UCSD-AML1 (cell line): Measurements from ENCODE around the gene SLC4A1AP.

Experiments
- DNase-seq: peaks from one replicate; lab custom pipeline; 2025; ENCODE audit not compliant: unreplicated experiment; lab: John Stamatoyannopoulos, UW

SLC4A1AP gene

DNA sequence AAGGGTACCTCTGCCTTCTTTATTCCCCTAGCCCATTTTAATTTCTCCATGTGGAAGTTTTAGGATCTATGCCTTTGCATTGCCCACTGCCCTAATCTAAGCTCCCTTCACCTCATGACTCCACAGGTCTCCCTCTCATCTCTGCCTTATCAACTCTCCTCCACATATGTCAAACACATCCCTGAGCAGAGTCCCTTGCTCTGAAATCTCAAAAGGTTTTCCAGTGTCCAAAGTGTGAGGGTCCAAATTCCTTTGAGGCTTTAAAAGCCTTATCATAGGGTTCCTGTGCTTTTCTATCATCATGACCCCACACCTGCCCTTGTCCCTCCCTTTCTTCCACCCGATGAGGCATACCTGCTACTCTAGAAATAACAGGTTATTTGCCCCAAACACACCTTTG, 38.6 kb downstream of the SLC4A1AP start:
- no peak for DNase-seq

DNA sequence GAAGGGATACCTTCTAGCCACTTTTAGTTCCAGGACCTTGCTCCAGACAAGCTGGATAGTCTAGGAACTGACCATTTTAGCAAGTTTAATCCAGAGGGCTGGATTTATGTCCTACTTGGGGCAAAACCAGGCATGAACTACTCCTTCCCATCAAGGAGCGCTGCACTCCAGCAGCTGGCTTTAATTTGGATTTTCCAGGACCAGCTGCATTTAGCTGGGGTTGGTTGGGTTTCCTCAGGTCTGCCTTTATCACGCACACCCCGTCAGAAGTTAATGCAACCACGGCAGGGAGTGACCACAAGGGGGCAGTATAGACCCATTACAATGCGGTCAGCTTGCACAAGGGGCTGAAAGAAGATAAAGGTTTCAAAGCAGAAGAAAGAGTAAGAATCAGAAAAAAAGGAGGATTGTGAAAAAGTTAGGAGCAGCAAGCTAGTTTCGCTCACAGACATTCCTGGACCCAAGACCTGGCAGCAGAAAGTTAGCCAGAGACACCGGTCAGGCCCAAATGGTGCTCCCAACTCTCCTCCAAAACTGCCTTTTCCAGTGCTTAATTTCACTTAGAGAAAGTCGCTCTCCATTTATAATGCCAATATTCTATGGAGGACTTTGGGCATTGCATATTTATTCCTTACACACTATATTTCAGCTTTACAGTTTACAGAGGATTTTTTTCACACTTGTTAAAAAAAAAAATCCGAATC, 40.1 kb downstream of the SLC4A1AP start:
- DNase-seq, result peak; percentile 79

DNA sequence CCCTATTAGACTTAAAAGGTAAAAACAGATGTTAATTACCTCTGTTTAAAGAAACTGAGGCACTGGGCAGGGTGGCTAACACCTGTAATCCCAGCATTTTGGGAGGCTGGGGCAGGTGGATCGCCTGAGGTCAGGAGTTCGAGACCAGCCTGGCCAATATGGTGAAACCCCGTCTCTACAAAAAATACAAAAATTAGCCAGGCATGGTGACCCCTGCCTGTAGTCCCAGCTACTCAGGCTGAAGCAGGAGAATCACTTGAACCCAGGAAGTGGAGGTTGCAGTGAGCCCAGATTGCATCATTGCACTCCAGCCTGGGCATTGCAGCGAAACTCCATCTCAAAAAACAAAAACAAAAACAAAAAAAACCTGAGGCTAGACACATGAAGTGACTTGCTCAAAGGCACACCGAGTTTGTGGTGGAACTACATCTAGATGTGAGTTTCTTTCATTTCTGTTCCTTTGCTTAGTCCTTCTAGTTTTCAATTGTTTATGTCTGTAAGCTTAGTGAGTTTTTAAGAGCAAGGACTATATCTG, 40.7 kb downstream of the SLC4A1AP start:
- no peak for DNase-seq

DNA sequence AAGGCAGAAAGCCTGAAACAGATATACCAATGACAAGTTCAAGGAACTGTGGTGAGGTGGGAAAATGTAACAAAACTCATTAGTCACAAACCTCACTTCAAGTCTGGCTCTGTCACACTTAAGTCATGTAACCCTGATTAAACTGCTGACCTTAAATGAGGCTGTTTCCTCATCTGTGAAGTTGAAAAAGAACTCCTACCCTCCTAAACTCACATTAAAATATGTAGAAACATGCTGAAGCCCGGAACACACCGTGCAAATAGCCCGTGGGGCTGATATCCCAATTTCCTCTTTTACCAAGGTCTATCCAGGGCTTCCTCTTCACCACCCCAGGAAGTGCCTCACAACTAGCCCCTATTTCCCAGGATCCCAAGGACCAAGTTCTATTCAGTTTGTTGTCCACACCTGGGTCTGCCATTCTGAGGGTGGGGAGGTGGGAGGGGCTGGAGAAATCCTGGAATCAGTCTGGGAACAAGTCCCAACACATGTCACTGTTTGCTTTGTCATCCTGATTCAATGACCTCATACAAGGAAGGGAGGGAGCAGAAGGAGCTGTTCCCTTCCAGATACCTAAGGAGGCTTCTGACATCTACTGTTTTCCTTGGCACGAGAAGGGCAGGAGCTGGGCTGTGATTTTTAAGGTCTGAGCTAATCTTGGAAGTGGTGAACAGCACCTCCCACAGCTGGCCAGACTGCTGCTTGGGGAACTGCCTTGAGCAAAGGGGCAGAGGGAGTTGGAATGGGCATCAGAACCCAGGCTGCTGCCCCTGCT, 42.3 kb downstream of the SLC4A1AP start:
- no peak for DNase-seq

DNA sequence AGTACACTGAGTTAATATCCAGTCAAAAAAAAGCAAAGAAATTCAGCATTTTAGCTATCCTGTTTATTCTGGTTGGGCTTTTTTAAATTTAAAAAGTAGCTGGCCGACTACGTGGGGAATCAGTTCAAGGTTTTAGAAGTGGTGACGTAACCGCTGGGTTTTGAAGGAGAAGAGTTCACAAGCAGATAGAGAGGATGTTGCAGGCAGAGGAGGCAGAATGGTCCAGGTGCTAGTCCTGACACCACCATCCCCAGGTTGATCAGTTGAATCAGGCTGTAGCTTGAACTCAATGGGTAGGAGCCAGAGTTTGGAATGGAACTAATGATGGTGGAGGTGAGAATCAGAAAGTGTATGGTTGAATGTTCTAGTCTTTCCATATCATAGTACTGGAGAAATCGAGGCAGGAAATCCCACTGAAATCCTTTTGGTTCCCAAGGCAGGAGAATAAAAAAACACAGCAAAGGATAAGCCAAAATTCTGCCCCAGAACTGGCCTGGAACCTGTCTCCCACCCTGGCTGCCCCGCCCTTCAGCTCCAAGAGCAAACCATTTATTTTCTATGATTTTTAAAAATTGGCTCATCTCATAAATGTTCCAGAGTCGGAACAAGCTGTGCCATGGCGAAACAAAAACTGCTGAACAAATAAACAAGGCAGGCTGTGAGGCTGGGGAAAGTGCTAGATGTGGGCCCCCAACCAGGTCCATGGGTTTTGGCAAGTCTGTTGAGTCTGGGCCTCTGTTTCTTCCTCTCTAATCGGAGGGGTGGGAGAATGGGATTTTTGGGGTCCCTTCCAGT, 44.0 kb downstream of the SLC4A1AP start:
- no peak for DNase-seq

DNA sequence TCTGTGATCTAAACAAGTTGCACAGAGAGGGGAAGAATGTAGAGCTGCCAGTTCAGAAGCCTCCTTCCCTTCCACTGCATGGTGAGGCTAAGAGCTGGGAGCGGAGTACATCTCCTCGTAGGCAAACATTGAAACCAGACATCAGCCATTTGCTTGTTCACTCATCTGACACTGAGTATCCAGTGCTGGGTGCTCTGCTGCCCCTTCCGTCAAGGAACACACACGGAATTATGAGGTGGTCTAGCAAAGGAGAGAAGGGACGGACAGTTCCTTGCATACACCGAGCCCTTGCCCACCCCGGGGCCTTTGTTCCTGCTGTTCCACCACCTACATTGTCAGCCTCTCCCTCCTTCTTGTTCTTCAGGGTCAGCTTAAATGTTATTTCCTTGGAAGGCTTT, 44.6 kb downstream of the SLC4A1AP start:
- DNase-seq, result no peak

DNA sequence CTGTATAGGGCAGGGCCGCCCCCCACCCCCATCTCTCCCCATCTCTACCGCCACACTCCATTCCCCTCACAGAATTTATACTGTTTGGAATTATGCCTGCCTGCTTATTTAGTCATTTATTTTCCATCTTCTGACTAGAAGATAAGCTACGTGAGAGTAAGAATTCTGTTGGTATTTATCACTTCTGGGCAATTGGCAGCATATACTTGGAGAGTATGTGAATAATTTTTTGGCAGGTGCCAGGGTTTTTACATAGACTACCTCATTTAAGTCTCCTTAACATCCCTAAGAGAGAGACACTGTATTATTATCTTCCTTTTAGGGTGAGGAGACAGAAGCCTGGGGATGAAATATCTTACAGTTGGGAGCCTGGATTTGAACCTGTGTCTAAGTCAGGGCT, 45.0 kb downstream of the SLC4A1AP start:
- no peak for DNase-seq

DNA sequence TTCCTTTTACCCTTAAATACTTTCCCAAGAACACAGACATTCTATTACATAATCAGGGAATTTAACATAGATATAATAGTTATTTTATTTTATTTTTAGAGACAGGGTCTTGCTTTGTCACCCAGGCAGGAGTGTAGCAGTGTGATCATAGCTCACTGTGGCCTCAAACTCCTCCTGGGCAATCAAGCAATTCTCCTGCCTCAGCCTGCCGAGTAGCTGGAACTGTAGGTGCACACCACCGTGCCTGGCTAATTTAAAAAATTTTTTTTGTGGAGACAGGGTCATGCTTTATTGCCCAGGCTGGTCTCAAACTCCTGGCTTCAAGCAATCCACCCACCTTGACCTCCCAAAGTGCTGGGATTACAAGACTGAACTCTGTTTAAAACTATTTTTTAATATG, 45.6 kb downstream of the SLC4A1AP start:
- DNase-seq, result no peak

DNA sequence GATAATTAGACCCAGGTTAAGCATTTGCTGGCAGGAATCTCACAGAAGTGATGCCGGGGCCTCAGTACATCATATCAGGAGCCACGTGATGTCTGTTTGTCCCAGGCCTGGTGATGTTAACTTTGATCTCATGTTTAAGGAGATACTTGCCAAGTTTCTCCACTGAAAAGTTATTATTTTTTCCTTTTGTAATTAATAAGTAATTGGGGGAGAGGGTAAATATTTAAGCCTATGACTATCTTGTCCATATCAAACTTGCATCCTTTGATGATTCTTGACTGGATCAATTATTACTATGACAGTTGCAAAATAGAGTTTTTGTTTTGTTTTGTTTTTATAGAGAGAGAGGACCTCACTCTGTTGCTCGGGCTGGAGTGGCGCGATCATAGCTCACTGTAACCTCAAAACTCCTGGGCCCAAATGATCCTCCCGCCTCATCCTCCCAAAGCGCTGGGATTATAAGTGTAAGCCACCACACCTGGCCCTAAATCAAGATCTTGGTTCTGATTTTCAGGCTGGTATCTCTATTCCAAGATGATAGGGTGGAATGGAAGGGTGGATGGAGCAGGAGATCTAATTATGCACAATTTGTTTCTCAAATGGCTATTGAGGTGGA, 46.4 kb downstream of the SLC4A1AP start:
- DNase-seq, result no peak

DNA sequence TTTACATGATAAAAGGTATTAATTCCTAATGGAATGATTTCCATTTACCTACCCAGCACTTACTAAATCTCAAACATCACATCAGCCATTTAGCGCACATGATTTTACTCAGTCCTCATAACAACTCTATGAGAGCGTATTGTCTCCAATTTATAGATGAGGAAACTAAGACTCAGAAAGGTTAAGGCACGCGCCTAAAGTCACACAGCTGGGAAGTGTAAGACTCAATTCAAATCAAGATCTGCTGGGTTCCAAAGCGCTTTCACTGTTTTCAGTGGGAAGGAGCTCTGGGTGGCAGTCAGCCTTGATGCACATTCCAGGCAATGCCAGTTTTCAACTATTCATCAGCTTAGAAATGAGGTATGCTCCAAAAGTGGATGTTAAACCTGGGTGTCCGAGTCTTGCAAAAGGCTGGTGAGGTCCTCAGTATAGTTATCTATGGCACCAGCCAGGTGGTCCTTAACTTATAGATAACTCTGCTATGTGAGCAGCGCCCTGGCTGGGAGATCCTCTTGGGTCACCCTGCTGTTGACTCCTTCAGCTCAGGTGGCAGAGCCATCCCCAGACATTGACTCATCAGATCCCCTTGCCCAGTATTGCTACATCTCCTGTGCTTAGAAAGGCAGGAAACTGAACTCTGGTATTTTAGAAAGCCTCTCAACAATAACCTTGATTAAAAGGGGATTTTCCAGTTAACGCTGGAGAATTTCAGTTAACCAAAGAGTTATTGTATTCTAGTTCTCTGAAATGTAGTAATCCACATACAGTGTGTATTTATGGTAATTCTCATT, 47.1 kb downstream of the SLC4A1AP start:
- no peak for DNase-seq

DNA sequence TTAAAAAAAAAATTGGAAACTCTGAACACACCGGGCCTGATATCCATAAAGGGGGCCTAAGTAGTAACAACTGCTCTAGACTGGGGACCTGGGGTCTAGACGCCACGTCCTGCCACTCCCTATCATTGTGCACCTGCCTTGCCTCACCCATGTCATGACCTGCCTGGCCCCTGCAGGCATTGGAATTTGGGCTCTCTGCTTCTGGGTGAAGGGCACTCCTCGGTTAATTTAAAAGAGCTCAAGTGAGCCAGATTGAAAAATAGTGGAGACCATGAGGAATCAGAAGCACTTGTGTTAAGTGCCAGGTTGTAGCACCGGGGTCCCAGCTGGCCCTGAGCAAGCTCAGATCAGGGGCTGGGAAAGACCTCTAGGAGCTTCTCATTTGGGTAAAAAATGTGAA, 48.1 kb downstream of the SLC4A1AP start:
- no peak for DNase-seq

DNA sequence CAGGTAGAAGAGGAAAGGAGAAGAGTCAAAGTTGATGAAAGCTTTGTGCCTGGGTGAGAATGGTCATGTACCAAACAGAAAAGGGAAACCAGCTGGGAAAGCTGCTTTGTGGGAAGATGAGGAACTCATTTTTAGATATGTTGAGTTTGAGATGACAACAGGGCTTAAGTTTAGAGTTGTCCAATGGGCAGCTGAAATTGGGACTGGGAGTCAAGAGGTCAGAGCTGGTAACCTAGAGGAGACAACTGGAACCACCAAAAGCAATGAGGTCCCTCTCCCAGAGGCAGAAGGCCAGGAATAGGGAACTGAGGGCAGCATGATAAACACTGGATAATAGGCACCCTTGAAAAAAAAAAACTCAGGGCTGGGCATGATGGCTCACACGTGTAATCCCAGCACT, 48.8 kb downstream of the SLC4A1AP start:
- no peak for DNase-seq

DNA sequence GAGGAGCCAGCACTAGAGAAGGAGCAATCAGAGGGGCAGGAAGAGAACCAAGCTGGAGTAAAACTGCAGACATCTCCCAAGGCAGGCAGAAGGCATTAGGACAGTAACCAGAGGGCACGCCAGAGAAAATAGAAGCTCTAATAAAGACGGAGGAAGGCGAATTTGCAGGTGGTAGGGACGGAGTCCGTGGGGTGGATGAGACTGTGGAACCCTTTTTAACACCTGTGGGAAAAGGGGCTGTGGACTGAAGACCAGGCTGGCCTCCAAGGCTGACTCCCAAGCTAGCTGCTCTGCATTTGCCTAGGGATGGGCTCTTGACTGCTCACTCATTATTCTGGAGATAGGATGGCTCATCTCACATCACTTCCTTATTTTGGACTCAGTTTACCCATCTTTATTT, 49.5 kb downstream of the SLC4A1AP start:
- no peak for DNase-seq

DNA sequence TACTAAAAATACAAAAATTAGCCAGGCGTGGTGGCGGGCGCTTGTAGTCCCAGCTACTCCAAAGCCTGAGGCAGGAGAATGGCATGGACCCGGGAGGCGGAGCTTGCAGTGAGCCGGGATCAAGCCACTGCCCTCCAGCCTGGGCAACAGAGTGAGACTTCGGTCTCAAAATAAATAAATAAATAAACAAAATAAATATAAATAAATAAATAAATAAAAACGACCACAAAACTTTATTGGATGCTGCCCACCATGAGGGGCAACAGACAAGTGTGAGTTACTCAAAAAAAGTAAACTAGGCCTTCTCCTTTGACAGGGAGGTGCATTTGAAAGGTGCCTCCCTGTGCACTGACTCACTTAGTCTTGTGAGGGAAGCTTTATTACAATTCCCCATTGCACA, 50.4 kb downstream of the SLC4A1AP start:
- DNase-seq, result no peak

DNA sequence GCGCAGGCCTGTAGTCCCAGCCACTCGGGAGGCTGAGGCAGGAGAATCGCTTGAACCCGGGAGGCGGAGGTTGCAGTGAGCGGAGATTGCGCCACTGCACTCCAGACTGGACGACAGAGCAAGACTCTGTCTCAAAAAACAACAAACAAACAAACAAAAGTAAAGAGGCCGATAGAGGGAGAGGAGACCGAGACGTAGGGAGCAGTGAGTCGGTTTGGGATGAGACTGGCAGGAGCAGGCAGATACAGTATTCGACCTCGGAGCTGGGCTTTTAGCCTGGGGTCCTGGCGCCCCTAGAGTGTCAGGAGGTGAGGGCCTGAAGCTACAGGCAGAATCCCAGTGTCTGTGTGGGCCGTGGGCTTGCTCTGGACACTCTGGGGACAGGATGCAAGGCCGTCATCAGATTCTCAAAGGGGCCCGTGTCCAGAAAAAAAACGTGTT, 51.2 kb downstream of the SLC4A1AP start:
- DNase-seq, result no peak

DNA sequence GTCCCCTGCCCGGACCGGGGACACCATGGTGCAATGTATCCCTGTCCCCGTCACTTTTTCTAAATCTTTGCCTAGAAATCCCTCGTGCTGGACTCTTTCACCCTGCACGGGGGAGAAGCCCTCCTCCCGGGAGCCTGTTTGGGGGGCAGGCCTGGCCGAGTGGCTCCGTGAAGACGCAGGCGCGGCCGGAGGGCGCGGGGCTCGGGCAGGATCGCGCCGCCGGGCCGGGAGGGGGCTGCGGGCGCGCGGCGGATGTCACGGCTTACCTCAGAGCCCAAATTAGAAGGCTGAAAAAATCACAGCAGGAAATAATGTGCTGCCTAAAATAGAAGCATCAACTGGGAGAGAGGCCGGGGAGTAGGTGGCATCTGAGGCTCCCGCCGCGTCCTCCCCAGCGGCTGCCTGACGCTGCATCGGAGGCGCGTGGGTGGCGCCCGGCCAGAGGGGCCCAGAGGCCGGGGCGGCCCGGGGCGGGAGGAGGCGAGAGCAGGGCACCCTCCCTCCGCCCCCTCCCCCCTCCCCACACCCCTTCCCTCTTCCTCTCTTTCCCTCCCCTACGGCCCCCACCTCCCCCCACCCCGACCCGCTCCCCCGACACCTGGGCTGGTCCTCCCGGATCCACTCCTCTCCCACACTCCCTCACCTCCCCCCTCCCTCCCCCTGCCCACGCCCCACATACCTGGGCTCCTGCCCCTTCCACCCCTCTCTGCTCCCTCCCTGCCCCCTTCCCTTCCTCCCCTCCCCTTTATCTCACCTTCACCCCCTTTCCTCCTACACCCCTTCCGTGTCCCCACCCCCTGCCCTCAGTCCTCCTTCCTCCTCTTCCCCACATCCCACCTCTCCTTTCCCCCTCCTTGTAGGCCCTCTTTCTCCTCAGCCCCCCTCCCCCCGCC, 51.9 kb downstream of the SLC4A1AP start:
- DNase-seq, result no peak

DNA sequence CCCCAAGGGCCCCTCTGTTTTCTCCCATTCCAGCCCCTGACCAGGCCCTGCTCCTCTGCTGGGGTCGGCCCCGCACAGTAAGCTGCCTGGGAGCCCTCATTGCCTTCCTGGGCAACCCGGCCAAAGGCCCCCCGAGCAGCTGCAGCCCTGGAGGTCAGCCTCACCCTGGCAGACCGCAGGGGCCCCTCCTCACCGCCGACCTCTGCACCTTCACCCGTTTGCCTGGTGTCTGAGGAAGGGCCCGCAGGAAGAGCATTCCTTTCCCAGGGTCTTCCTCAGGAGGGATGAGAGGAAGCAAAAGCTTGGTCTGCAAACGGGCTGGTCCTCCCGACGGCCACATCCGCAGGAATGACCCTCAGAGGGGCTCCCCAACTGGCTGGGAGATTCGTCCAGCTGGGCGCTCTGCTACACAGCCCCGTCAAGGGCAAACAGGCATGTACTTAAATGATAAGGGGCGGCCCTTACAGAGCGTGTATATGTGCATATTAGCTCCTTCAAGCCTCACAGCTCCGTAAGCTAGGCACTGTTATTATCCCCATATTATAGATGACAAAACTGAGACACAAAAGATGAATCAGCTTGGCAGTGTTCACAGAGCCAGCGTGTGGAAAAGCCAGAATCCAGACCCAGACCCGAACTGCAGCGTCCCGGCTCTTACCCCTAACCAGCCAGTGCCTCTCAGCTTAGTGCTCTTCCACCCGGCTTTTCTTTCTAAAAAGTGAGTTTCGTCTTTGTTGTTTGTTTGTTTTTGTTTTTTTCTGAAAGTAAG, 52.8 kb downstream of the SLC4A1AP start:
- DNase-seq, result no peak

DNA sequence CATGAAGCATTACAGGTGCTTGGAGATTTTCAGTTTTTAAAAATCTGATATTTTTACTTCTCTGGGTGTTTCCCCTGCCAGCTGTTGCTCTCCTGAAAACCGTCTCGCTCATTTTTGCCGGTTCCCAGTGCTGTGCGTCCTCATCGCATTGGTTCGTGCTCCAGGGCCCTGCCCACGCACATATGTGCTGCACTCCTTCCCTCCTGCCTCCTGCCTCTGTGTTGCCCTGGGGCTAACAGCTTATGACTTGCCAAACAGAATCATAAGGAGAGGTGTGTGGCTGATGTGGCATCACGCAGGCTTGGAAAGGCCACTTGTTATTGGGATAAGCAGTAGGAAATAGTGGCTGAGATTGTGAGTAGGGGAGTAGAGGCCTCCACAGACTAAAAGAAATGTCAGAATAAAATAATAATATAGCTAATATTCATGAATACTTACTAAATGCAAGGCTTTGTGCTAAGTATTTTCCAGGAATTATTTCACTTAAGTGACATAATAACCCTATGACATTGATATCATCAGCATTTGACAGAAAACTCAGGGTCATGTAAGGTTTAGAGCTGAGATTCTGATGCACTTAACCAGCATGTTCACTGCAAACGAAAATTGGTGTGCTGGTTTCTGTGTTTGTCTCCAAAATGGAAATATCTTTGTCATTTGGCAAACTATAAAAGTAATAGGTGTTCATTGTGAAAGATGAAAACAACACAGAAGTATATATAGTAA, 53.5 kb downstream of the SLC4A1AP start:
- DNase-seq, result no peak
